Neural cell (in vitro differentiated cells): ENCODE measurements around the gene SLC25A22.

Source experiments
- CTCF ChIP-seq: fragments of 450-650 bp; IDR thresholded peaks from 2 replicates; pipeline ENCODE4 v1.5.1; 2014; ENCODE audit warnings: antibody characterized with exemption, mild to moderate bottlenecking, moderate library complexity; ENCODE audit not compliant: poor library complexity, severe bottlenecking
- EP300 ChIP-seq: fragments of 450-650 bp; conservative IDR thresholded peaks from 2 replicates; pipeline ENCODE4 v1.6.1; 2014; ENCODE audit warnings: antibody characterized with exemption, mild to moderate bottlenecking, moderate library complexity; ENCODE audit not compliant: poor library complexity, severe bottlenecking
- MXI1 ChIP-seq: fragments of 450-650 bp; conservative IDR thresholded peaks from 2 replicates; pipeline ENCODE4 v1.6.1; 2014; ENCODE audit warnings: antibody characterized with exemption, mild to moderate bottlenecking; ENCODE audit not compliant: poor library complexity, severe bottlenecking
- POLR2AphosphoS5 ChIP-seq: IDR thresholded peaks from 2 replicates; pipeline ENCODE4 v1.6.1; 2012
- REST ChIP-seq: IDR thresholded peaks from 2 replicates; pipeline ENCODE4 v1.6.1; 2012; ENCODE audit warnings: borderline replicate concordance

- TF ChIP-seq CTCF = no peak
- no peak for TF ChIP-seq MXI1
- TF ChIP-seq REST = no peak
- no peak for TF ChIP-seq EP300
- TF ChIP-seq POLR2AphosphoS5 = no peak
Measured at GRCh38 chr11:826836-827145, 28.7 kb upstream of the SLC25A22 start.
